ENCODE results near the gene ABCA4.
"Not testable (repeated sequence)": the region's sequence is repeated elsewhere in the genome, so short reads cannot be mapped to it uniquely, and the experiment has no call there.

- not testable (repeated sequence) for TF ChIP-seq ARNTL (CRISPR knock-in tag; IDR thresholded peaks at IDR 0.05; ENCODE audit: borderline replicate concordance, low read depth); OSR1 (CRISPR knock-in tag; IDR thresholded peaks at IDR 0.05); ZFP3 (CRISPR knock-in tag; IDR thresholded peaks at IDR 0.05); RARB (CRISPR knock-in tag; IDR thresholded peaks at IDR 0.05)
- TF ChIP-seq, protein P1, sequence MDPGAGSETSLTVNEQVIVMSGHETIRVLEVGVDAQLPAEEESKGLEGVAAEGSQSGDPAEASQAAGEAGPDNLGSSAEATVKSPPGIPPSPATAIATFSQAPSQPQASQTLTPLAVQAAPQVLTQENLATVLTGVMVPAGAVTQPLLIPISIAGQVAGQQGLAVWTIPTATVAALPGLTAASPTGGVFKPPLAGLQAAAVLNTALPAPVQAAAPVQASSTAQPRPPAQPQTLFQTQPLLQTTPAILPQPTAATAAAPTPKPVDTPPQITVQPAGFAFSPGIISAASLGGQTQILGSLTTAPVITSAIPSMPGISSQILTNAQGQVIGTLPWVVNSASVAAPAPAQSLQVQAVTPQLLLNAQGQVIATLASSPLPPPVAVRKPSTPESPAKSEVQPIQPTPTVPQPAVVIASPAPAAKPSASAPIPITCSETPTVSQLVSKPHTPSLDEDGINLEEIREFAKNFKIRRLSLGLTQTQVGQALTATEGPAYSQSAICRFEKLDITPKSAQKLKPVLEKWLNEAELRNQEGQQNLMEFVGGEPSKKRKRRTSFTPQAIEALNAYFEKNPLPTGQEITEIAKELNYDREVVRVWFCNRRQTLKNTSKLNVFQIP (CRISPR knock-in tag; IDR thresholded peaks at IDR 0.05; ENCODE audit: borderline replicate concordance, low read depth) = not testable (repeated sequence)
- TF ChIP-seq, protein P2, sequence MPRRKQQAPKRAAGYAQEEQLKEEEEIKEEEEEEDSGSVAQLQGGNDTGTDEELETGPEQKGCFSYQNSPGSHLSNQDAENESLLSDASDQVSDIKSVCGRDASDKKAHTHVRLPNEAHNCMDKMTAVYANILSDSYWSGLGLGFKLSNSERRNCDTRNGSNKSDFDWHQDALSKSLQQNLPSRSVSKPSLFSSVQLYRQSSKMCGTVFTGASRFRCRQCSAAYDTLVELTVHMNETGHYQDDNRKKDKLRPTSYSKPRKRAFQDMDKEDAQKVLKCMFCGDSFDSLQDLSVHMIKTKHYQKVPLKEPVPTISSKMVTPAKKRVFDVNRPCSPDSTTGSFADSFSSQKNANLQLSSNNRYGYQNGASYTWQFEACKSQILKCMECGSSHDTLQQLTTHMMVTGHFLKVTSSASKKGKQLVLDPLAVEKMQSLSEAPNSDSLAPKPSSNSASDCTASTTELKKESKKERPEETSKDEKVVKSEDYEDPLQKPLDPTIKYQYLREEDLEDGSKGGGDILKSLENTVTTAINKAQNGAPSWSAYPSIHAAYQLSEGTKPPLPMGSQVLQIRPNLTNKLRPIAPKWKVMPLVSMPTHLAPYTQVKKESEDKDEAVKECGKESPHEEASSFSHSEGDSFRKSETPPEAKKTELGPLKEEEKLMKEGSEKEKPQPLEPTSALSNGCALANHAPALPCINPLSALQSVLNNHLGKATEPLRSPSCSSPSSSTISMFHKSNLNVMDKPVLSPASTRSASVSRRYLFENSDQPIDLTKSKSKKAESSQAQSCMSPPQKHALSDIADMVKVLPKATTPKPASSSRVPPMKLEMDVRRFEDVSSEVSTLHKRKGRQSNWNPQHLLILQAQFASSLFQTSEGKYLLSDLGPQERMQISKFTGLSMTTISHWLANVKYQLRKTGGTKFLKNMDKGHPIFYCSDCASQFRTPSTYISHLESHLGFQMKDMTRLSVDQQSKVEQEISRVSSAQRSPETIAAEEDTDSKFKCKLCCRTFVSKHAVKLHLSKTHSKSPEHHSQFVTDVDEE (CRISPR knock-in tag; IDR thresholded peaks at IDR 0.05) = not testable (repeated sequence)
Measured at GRCh38 chr1:94164121-94164520, 43.2 kb upstream of the ABCA4 start.

Data from SK-N-SH treated with all-trans-retinoic acid at 6 μM for 48 hours (cell line).